Measurements from ENCODE around the gene CLK2. TPM values are rescaled to one million over a fixed set of nuclear protein-coding genes. Genes with fewer than 3 reads are reported as not detected.
A peak's percentile ranks its signal among the peaks of the same experiment; 100 is the strongest.

Gene CLK2
- total RNA-seq, 1 donor from 2014 or later = 101 TPM

GRCh38 chr1:155245163-155245524 is 28.2 kb downstream of the CLK2 start:
- H3K36me3 Mint-ChIP-seq (ENCODE audit: low read depth) = peaks cover 8% of the 10 kb centered on the region
- peak overlapping the region; percentile 14 for H3K27ac Mint-ChIP-seq (ENCODE audit: unreplicated experiment)
- H3K27me3 Mint-ChIP-seq (ENCODE audit: low read depth) = no peaks in the 10 kb centered on the region
- peaks cover 42% of the 10 kb centered on the region for H3K4me1 Mint-ChIP-seq
- DNase-seq (ENCODE audit: low read depth, low spot score) = no peak
- no peaks in the 10 kb centered on the region for H3K9me3 Mint-ChIP-seq
- TF ChIP-seq, protein P1, sequence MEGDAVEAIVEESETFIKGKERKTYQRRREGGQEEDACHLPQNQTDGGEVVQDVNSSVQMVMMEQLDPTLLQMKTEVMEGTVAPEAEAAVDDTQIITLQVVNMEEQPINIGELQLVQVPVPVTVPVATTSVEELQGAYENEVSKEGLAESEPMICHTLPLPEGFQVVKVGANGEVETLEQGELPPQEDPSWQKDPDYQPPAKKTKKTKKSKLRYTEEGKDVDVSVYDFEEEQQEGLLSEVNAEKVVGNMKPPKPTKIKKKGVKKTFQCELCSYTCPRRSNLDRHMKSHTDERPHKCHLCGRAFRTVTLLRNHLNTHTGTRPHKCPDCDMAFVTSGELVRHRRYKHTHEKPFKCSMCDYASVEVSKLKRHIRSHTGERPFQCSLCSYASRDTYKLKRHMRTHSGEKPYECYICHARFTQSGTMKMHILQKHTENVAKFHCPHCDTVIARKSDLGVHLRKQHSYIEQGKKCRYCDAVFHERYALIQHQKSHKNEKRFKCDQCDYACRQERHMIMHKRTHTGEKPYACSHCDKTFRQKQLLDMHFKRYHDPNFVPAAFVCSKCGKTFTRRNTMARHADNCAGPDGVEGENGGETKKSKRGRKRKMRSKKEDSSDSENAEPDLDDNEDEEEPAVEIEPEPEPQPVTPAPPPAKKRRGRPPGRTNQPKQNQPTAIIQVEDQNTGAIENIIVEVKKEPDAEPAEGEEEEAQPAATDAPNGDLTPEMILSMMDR (conservative IDR thresholded peaks at IDR 0.05) = no peak
- H3K4me3 Mint-ChIP-seq = peak overlapping the region; percentile 76

DNA sequence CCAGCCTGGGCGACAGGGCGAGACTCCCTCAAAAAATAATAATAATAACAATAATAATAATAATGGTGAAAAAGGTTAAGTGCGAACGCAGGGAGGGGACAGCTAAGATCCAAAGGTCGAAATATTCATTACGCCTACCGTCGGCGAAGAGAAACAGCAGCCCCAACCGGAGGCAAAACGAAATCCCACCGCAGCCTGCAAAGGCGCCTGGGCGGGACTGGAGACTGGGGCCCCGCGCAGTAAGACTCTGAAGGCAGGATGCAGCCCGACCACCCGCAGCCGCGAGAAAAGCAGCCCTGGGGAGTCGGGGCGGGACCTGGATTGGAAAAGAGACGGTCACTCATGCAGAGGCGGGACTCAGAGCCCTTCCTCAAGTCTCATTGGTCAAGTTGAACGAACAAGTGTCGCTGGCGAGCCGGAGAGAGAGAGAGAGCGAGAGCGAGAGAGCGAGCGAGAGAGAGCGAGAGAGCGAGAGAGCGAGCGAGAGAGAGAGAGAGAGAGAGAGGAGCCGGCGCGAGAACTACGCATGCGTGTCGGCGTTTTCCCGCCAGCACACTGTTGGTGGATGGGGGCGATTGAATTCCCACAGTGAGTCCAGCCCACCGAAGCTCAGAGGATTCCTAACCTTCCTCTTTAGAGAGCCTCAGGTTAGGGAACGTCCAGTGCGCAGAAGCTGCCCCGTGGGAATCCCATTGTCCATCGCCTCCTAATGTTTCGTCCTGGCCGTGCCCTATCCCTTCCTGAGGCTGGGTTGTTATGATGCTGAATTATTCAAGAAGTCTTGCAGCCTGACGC is 28.7 kb downstream of the CLK2 start:
- H3K27me3 Mint-ChIP-seq (ENCODE audit: low read depth) = no peaks in the 10 kb centered on the region
- TF ChIP-seq, protein P1 (conservative IDR thresholded peaks at IDR 0.05) = peak; percentile 56

DNA sequence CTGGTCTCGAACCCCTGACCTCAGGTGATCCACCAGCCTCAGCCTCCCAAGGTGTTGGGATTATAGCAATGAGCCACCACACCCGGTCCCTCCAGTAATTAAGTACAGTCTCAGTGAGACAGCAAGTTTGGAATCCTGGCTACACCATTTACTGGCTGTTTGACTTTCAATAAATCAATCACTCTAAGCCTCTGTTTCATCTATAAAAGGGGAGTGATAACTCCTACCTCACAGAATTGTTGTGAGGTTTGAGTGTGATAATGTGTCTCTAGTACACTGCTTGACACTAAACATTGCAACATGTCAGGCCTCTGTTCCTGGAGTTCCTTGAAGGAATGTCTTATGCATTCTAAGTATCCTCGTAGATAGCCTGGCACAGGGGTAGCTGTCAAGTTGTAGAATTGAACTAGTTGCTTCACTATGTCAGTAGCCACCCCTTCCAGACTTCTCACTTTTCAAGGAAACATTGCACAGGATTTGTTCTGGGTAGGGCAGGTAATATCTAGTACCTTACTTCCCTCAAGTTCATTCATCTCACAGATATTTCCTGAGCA is 30.4 kb downstream of the CLK2 start:
- no peak for DNase-seq (ENCODE audit: low read depth, low spot score)
- Mint-ChIP-seq H3K4me1 (peaks cover 42% of the 10 kb centered on the region), H3K4me3 (peak overlapping the region; percentile 76), H3K27ac (ENCODE audit: unreplicated experiment) (peak overlapping the region; percentile 90), H3K36me3 (ENCODE audit: low read depth) (peaks cover 8% of the 10 kb centered on the region), H3K27me3 (ENCODE audit: low read depth) (no peaks in the 10 kb centered on the region), H3K9me3 (no peaks in the 10 kb centered on the region)
- TF ChIP-seq, protein P1 (conservative IDR thresholded peaks at IDR 0.05) = no peak

More for the DNA sequence above, 28.7 kb downstream of the CLK2 start:
- Mint-ChIP-seq H3K9me3 (no peaks in the 10 kb centered on the region), H3K4me3 (peak overlapping the region; percentile 76), H3K36me3 (ENCODE audit: low read depth) (peaks cover 8% of the 10 kb centered on the region), H3K4me1 (peaks cover 42% of the 10 kb centered on the region), H3K27ac (ENCODE audit: unreplicated experiment) (peak overlapping the region; percentile 14)
- DNase-seq (ENCODE audit: low read depth, low spot score) = peak; percentile 93

DNA sequence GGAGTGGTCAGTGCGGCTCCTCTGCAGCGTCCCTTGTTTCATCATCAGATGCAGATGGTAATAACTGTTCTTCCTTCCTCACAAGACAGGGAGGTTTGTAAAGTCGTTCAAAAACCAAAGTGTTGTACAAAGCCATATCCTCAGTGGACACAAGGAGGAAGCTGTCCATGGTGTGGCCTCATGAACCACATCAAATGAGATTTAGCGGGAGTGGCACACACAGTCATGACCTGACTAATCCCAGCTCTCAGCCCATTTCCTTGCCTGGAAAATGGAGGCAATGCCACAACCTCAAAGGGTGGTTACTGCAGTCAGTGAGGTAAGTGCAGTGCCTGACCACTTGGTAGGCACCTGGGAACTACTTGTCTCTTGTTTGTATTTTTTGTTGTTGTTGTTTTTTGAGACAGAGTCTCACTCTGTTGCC is 31.5 kb downstream of the CLK2 start:
- Mint-ChIP-seq H3K36me3 (ENCODE audit: low read depth) (peaks cover 8% of the 10 kb centered on the region), H3K9me3 (no peaks in the 10 kb centered on the region), H3K27ac (ENCODE audit: unreplicated experiment) (peak overlapping the region; percentile 51), H3K27me3 (ENCODE audit: low read depth) (no peaks in the 10 kb centered on the region), H3K4me3 (peak overlapping the region; percentile 81), H3K4me1 (peaks cover 42% of the 10 kb centered on the region)
- DNase-seq (ENCODE audit: low read depth, low spot score) = no peak
- TF ChIP-seq, protein P1 (conservative IDR thresholded peaks at IDR 0.05) = no peak

DNA sequence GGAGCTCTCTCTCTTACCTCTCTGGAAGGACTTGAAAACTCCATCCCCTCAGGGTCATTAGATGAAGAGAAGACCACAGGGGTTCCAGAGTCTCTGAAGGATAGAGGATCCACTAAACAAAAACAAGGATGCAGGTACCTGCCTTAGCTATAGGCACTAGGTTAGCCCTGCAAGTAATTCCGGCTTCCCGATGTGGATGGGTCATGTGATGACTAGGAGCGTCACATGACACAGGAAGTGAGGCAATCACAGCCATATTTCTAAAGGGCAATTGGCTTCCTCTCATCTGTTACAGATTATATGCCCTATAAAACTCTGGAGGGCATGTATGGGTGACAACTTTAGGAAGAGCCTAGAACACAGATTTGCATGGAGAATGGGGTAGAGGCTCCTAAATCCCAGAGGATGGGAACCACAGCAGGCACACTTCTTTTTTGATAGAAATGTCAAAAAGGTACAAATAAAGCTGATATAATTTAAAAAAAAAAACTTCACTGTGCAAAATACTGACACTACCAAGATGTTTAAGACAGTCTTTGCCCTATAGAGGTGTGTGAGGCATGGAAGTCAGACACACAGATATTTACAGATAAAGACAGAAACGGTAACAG is 32.1 kb downstream of the CLK2 start:
- DNase-seq (ENCODE audit: low read depth, low spot score) = peak; percentile 50
- Mint-ChIP-seq H3K27me3 (ENCODE audit: low read depth) (no peaks in the 10 kb centered on the region), H3K9me3 (no peaks in the 10 kb centered on the region), H3K4me1 (peaks cover 41% of the 10 kb centered on the region), H3K27ac (ENCODE audit: unreplicated experiment) (peak overlapping the region; percentile 4), H3K36me3 (ENCODE audit: low read depth) (peaks cover 7% of the 10 kb centered on the region), H3K4me3 (peak overlapping the region; percentile 81)
- TF ChIP-seq, protein P1 (conservative IDR thresholded peaks at IDR 0.05) = no peak
